ENCODE results near the gene ALOX15.

Gene ALOX15

GRCh38 chr17:4672751-4673150 is 31.3 kb upstream of the ALOX15 start:
- no peak overlapping the region for H3K27ac ChIP-seq
- H3K27me3 ChIP-seq = no peaks in the 10 kb centered on the region
- no peak for DNase-seq
- TF ChIP-seq CTCF (IDR thresholded peaks at IDR 0.05) = no peak
- no peak overlapping the region for H3K4me3 ChIP-seq
- H3K9me3 ChIP-seq = no peaks in the 10 kb centered on the region
- intact Hi-C loops (cut with DNase I; ENCODE audit: low total_unique reads) = no loop called here
- no peaks in the 10 kb centered on the region for H3K4me1 ChIP-seq
- peaks cover 56 to 79% (median 70%) of the 10 kb centered on the region in 3 donors for H3K36me3 ChIP-seq

GRCh38 chr17:4672055-4672630 is 30.7 kb upstream of the ALOX15 start:
- no peaks in the 10 kb centered on the region for H3K9me3 ChIP-seq
- no peaks in the 10 kb centered on the region for H3K27me3 ChIP-seq
- no peak overlapping the region for H3K4me3 ChIP-seq
- no peak for DNase-seq
- no peaks in the 10 kb centered on the region for H3K4me1 ChIP-seq
- no peak overlapping the region for H3K27ac ChIP-seq
- intact Hi-C loops (cut with DNase I; ENCODE audit: low total_unique reads) = no loop called here
- no peak for TF ChIP-seq CTCF (IDR thresholded peaks at IDR 0.05)
- peaks cover 54 to 72% (median 65%) of the 10 kb centered on the region in 3 donors for H3K36me3 ChIP-seq

- H3K9me3 ChIP-seq = no peaks in the 10 kb centered on the region
- no peak overlapping the region for H3K27ac ChIP-seq
- H3K36me3 ChIP-seq = peaks cover 5 to 23% (median 16%) of the 10 kb centered on the region in 3 donors
- no peaks in the 10 kb centered on the region for H3K4me1 ChIP-seq
- TF ChIP-seq CTCF (IDR thresholded peaks at IDR 0.05) = no peak
- H3K27me3 ChIP-seq = peaks cover 0 to 8% of the 10 kb centered on the region in 2 donors
- DNase-seq = no peak
- H3K4me3 ChIP-seq = no peak overlapping the region
- intact Hi-C loops (cut with DNase I; ENCODE audit: low total_unique reads) = no loop called here
Observed at GRCh38 chr17:4667166-4667565, 25.7 kb upstream of the ALOX15 start.

- H3K9me3 ChIP-seq = no peaks in the 10 kb centered on the region
- H3K27me3 ChIP-seq = peaks cover 0 to 8% of the 10 kb centered on the region in 2 donors
- H3K36me3 ChIP-seq = peaks cover 0 to 14% (median 7%) of the 10 kb centered on the region in 3 donors
- H3K4me1 ChIP-seq = no peaks in the 10 kb centered on the region
- no peak for TF ChIP-seq CTCF (IDR thresholded peaks at IDR 0.05)
- H3K4me3 ChIP-seq = no peak overlapping the region
- intact Hi-C loops (cut with DNase I; ENCODE audit: low total_unique reads) = no loop called here
- no peak for DNase-seq
- no peak overlapping the region for H3K27ac ChIP-seq
Observed at GRCh38 chr17:4666296-4666695, 24.8 kb upstream of the ALOX15 start.

GRCh38 chr17:4665027-4665426 is 23.5 kb upstream of the ALOX15 start:
- Histone ChIP-seq H3K36me3 (peaks cover 0 to 1% (median 0%) of the 10 kb centered on the region in 3 donors), H3K4me1 (no peaks in the 10 kb centered on the region), H3K27me3 (peaks cover 0 to 8% of the 10 kb centered on the region in 2 donors), H3K4me3 (no peak overlapping the region), H3K27ac (no peak overlapping the region), H3K9me3 (no peaks in the 10 kb centered on the region)
- no peak for TF ChIP-seq CTCF (IDR thresholded peaks at IDR 0.05)
- no peak for DNase-seq
- intact Hi-C loops (cut with DNase I; ENCODE audit: low total_unique reads) = no loop called here

GRCh38 chr17:4664230-4664629 is 22.8 kb upstream of the ALOX15 start:
- Histone ChIP-seq H3K27ac (no peak overlapping the region), H3K9me3 (no peaks in the 10 kb centered on the region), H3K4me1 (no peaks in the 10 kb centered on the region), H3K27me3 (peaks cover 0 to 13% of the 10 kb centered on the region in 2 donors), H3K36me3 (no peaks in the 10 kb centered on the region), H3K4me3 (no peak overlapping the region)
- TF ChIP-seq CTCF (IDR thresholded peaks at IDR 0.05) = no peak
- intact Hi-C loops (cut with DNase I; ENCODE audit: low total_unique reads) = no loop called here
- no peak for DNase-seq

Data from tibial artery (tissue), 4 donors.